Nucleus accumbens (tissue), 56 donors: ENCODE results near the gene CCDC9B.

Experiments used
- DNase-seq, 56 donors: peaks; one replicate each; lab custom pipeline; 2025; lab: John Stamatoyannopoulos, UW

The CCDC9B gene

DNA sequence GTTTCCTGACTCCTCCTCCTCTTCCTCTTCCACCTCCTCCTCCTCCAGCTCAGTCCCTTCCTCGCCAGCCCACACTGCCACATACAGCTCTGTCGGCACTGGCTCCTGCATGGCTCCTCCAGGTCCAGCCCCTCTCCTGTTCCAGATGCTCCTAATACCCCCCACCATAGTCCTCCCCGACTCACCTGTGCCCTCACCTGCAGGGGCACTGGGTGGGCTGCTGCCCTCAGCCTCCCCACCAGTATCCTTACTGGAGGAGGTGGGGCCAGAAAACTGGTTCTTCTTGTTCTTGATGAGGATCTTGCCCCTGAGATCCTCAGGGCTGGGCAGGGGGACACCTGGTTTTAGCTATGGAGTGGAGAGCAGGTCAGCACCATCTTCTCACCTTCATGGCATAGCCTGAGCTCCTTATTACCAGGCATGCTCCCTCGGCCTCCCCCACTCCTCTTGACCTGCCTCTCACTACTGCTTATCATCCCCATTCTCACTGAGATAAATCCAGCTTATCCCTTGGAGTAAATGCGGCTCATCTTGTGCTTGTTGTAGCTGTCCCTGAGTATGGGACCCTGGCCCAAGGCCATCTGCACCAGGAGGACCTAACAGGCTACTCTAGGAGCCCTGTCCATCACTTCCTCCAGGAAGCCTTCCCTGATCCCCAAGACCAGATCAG is 44.0 kb downstream of the CCDC9B start:
- no peak for DNase-seq

DNA sequence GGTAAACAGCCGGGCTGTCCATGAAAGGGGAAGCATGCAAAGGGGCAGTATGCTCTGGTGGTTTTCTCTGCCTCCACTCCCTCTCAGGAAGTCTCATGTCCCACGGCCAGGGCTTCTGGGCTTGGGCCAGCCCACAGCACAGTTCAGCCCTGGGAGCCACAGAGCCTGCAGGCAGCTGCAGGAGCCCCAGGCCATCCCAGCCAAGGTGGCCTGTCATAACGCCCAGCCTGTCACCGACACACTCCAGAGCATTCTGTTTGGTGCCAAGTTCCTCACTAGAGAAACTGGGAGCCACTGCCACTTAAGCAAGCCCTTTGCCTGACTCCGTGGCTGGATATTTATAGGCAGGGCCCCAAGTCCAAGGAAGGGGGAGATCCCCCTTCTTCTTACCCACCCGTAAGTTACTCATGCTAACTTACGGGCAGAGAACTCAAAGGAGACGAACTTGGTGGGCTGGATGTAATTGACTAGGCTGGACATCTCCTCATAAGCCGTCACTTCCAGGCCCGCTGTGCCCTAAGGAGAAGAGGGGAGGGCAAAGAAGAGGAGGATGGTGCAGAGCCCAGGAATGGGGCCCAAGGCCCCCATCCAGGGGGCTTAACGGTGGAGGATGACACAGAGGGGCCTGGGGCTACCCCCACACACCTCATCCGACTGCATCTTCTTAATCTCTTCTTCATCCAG is 44.7 kb downstream of the CCDC9B start:
- no peak for DNase-seq

DNA sequence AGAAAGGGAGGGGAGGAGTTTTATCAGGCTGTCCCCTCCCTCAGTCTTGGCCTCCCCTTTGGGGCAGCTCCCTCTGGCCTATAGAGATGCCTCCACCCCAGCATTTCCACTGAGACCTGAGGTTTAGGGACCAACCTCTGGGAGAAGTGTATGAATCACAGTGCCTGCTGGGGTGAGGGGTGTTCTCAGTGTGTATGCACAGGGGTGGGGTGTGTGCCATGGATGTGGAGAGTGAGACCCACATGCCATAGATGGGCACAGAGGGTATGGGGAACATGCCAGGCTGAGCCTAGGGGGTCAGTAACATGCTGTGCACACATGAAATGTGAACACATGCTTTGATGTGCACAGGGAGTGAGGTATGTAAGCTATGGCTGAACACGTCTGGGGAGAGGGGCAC is 45.4 kb downstream of the CCDC9B start:
- no peak for DNase-seq

DNA sequence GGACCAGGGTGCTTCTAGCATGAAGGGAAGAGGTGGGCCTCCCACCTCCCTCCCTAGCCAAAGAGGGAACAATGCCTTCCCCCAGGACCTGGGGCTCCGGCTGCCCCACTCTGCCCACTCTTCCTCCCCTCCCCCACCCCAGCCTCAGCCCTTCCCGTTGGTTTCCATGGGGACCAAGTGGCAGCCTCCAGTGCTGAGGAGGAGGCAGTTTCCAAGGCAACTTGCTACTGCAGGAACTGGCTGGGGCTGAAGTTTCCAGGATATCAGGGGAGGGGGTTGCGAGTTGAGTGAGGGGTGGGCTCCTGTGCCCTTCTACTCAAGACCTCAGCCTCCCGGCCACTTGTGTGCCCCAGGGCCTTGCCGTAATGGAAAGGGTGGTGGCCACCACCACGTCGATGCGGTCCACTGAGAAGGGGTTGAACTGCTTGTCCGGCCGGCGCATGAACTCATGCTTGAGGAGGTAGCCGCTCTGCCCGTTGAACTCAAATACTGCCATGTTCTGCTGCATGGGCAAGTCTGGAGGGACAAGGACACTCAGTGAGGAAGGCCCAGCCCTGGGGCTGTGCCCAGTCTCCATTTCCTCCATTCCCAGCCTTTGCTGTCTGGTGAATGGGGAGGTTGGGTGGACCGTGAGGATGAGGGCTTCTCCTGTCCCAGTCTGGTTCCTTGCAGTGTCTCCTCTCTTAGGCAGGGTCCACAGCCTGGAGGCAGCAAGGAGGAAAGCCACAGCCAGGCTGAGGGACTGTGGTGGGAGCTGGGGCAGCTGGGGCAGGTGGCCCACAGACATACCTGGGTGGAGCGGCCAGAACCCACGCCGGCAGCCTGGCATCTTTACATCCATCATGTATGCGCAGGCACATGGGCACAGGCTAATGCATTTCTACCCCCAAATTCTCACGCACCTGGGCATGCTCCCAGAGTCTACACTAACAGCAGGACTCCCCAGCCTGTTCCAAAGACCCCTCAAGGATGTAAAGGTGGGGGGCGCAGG is 46.5 kb downstream of the CCDC9B start:
- peak in 31 of 56 donors; percentile 11 to 80 (median 37) for DNase-seq

DNA sequence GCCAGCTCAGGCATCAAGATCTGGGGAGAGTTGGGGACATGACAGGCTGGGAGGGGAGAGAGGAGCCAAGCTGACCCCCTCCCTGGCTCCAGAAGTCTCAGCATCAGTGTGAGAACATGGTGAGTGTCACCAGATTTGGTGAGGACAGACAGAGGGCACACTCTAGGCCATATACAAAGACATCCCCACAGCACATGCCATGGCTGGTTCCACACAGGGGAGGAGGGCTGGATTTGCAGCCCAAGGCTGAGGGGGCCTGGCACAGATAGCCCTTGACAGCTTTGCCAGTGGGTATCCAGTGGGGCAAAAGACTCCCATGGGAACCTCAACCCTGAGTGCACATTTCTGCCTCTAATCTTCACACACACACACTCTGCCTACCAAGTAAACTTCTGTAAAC is 47.7 kb downstream of the CCDC9B start:
- no peak for DNase-seq

DNA sequence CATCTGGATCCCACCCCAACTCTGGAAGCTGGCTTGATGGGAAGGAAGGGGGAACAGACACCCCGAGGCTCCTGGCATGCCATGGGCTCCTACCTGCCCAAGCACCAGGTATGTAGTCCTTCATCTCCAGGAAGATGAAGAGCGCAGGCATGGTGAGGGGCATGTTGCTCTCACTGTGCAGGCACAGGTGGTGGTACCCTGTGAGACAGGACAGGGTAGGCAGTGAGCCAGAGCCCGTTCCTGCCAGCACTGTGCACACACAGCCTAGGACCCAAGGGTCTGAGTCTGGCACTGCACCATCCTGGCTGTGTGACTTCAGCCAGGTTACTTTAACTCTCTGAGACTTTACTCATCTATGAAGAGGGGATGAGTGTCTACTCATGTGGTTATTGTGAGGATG is 48.5 kb downstream of the CCDC9B start:
- DNase-seq: no peak

DNA sequence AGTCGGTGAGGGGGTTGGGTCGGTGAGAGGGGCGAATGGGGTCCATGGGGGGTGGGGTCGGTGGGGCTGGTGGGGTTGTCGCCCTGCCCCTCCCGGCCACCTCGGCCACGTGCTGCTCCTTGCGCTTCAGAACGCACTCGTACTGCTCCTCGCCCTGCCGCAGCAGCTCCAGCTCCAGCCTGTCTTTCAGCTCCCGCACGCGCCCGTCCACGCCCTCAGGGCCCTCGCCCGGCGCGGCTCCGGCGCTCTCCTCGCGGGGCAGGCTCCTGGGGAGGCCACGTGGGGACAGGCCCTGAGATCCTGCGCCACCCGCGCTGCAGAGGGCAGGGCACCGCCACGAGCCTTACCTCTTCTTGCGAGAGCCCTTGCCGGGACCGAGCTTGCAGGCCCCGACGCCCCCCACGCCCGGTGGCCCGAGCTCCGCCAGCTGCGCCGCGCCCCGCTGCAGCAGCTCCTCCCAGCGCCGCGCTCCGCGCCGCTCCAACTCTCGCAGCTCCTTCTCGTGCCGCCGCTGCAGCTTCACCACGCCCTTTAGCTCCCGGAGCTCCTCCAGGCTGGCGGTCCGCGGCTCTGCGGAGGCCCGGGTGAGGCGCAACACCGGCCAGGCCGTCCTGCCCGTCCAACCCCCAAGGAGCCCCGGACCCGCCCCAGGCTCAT is 49.7 kb downstream of the CCDC9B start:
- DNase-seq: peak in 24 of 56 donors; percentile 16 to 75 (median 34)

DNA sequence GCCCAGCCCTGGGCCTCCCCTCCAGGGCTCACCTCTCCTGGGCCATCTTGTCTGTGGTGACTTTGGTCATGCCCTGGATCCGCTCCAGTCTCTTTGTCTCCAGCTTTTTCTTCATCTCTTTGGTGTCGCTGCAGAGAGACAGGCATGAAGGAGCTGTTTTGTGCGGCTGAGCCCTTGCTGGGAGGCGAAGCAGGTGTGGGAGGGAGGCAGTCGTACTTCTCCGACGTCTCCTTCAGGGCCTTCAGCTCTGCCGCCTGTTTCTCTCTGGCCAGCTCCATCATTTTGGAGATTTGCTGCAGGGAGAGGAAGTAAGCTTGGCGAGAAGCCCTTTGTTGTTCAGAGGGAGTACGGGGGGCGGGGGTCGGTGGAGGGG is 50.2 kb downstream of the CCDC9B start:
- DNase-seq: peak in 10 of 56 donors; percentile 11 to 57 (median 36)

DNA sequence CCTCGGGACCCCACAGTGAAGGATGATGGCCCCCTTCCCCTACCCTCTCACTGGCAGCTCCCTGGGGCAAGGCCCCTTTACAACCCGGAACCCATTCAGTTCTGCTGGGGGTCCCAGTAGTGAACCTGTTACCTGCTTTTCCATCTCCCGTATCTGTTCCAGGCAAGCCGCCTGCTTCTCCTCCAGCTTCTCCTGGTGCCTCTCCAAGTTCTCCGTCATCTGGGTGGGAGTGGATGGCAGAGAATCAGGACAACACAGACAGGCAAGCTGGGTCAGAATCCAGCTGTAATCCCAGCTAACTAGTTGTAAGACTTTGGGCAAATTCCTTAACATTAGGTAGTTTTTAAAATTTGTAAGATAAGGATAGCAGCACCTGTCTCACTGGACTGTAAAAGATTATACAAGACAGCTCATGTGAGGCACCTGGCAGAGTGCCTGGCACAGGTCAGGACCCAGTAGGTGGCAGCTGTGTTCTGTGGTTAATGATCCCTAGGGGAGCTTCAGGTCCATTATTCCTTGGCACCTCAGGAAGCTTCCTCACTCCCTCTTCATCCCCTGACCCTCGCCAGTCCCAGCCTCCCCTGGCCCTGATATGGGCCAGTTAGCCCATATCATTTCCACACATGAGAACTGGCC is 51.5 kb downstream of the CCDC9B start:
- no peak for DNase-seq

DNA sequence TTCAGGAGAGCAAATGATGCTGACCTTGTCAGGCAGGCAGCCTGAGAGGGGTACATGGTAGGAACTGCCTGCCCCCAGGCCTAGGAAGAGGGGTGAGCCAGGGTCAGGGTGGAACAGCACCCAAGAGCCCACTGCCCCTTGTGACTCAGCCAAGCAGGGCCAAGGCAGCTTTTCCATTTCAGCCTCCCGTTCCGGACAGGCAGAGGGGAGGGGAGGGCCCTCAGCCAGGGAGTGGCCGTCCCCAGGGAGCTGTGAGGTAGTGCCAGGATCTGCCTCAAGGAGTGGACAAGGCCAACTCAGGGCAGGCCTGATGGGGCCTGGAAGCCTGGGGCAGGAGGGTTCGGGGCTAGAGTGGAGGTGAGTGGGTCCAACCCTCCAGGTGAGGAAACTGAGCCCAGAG is 52.8 kb downstream of the CCDC9B start:
- no peak for DNase-seq

DNA sequence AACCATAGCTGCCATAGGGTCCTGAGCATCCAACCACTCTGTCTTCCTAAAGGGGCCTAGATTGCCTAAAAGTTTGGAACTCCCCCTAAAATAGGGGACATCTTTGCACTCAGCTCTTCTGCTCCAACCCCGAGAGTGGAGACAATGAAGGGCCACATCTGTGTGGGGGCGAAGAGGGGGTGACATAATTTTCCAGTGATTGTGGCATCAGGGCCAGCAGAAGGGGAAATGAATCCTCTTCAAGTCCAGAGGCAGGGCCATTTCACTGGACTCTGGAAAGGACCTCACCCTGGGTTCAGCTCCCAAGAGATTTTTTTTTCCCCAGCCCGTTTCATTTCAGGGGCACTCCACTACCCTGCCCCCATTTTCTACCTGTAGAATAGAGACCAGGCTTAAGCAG is 53.2 kb downstream of the CCDC9B start:
- no peak for DNase-seq

DNA sequence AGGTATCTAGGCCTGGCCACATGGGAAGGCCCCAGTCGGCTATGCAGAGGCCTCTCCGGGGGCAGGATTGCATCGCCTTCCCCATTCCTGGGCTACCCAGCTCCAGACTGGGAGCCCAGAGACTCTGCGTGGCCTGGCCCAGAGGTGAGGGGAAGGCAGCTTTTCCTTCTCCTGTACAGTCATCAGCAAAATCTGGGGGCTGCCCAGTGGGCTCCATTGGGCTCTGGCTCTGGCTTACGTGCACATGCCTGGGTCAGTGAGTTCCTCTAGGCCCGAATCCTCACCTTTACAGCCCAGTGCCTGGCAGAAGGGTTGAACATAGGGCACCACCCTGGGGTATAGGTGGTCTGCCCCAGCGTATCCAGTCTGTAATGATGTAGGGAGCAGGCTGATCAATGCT is 53.9 kb downstream of the CCDC9B start:
- DNase-seq: no peak

DNA sequence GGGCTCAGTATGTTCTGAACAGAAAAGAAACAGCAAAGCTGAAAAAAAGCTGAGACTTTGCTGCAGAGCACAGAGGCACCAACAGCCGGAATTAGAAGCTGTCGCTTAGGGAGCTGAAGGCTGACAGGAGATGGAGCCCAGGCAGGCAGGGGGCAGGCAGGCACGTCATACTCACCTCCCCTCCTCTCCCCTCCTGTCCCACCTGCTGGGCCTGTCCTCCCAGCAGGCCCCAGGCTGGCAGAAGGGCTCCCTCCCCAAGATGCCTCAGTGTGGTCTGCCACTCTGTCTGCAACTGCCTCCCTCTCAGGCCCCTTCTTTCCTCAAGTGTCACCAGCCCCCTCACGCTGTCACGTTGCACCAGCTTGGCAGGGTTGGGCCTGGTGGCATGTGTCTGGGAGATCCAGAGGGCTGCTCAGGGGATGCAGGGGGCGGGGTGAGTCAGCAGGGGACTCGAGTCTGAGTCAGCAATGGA is 54.6 kb downstream of the CCDC9B start:
- peak in 35 of 56 donors; percentile 18 to 76 (median 46) for DNase-seq

DNA sequence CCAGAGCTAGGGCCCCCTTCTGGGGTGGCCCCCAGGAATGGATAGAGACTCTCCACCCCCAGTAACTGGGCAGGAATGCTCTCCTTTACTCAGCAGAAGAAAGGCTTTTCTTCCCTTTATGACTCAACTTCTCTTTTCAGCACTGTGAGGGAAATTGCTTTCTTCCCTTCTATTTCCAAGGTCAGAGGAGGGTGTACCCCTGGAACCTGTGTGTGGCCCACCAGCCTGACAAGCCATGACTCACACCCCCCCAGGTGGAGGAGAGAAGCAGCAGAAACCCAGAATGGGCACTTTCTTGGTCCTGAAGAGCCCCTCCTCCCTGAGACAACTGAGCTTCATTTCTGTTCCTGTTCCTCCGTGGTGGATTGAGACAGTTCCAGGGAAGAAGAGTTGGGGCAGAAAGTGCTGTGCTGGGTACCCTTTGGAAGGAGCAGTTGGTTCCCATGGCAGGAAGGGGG is 55.2 kb downstream of the CCDC9B start:
- DNase-seq: no peak

DNA sequence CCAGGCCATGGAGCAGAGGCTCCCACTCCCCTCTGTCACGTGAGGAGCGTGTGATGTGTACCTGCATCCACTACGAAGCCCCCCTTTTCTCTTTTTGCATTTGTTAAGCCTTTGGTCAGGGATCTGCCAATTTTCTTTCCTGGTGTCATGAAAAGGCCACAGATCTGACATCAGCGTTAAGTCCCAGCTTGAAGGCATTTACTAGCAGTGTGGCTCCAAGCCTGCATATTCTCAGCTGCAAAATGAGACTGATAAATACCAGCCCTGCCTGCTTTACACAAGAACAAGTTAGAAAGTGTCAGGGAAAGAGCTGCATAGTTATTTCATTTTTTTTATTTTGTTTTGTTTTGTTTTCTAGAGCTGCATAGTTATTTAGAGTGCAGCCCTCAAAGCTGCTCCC is 55.6 kb downstream of the CCDC9B start:
- no peak for DNase-seq

DNA sequence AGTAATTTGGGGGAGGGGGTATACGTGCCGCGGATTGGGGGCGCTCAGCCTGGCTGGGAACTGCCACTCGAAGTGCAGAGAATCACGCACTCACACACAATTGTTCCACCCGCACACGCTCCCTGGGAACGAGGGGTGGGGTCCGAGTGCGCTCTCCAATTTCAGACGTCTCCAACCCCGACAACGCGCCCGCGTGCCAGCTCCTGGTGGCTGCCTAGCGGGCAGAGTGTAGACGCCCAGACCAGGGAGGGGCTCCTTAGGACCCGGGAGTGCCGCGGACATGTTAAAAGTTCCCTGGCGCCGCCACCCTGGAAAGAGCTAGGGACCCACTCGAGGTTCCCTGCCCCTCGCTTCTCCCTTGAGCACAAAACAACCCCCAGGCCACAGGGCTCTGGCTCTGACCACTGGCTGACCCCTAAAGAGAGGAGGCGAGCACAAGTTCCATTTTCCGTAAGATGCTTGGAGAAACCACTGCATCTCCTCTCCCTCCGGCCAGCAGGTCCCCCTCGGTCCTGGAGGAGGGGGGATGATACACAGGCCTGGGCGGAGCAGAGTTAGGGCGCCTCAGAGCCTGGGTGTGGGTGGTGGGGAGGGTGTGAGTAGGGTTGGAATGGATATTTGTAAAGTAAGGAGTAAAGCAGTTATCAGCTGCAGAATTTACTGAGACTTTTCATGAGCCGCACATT is 57.0 kb downstream of the CCDC9B start:
- DNase-seq: peak in 4 of 56 donors; percentile 42 to 59 (median 51)

DNA sequence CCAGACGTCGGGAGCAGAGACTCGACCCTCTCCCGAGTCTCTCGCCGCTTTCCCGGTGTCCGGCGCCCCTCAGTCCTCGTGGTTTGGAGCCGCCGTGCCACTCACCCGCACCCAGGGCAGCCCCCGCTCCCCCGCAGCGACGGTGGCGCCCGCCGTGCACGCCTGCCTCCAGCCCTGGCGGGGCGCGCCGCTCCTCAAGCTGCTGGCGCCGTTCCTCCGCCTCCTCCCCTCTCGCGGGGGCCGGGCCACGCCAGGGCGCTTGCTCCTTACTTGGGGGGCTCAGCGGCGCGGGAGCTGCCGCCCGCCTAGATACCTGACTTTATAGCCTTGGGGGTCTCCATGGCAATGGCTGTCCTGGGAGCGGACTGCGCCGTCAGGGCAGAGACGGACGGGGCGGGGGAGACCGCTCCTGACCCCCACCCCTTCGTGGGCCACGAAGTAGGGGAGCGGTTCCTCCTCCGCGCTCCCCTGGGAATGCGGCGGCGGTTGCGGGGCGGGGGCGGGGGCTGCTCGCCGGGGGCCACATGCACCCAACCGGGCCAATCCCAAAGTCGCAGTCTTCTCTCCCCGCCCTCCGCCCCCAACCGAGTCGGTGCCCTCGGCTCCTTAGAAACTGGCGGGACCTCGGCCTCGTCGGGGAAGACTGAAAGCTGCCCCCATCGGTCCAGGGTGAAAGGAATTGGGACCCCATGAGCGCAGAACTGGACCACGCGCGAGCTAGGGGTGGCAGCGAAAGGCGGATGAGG is 57.7 kb downstream of the CCDC9B start, which contains the start of gene ANKRD63:
ANKRD63 (minus strand) TSS at position 196 of the 746 bp plus-strand sequence. CDS start 478 bp downstream, outside the sequence.
- DNase-seq: peak in 24 of 56 donors; percentile 15 to 73 (median 50)

DNA sequence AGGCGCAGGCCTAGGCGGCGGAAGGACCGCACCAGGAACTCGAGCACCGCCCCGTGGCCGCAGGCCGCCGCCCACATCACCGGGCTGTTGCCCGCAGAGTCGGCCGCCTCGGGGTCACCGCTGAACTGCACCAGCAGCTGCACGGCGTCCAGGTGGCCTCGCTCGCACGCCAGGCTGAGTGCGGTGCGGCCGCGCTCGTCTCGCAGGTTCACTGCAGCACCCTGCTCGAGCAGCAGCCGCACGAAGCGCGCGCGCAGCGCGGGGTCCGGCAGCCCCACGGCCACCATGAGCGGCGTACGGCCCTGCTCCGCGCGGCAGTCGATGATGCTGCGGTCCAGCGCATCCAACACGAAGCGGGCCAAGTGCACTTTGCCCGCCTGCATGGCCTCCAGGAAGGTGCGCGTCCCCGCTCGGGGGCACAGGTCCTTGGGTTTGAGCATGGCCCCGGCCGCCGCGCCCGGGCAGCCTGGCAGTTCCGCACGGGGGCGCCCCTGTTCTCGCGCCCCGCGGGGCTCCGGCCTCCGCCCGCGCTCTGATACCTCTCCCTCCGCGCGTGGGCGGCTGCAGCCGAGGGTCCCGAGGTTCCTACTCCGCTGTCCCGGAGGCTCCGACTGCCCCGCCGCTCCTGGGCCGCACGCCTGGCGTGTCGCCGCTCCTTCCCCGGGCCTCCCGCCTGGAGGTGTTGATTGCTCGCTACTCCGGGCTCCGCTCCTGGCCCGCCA is 58.4 kb downstream of the CCDC9B start:
- peak in 4 of 56 donors; percentile 32 to 58 (median 52) for DNase-seq
